Right lobe of liver (tissue), 6 donors: ENCODE results near the gene BCL2L12. TPM values are rescaled to one million over a fixed set of nuclear protein-coding genes. Genes with fewer than 3 reads are reported as not detected.
A peak's percentile ranks its signal among the peaks of the same experiment; 100 is the strongest.

ENCODE experiments used
- ATAC-seq, 4 donors: fragments of 200-7000 bp; cut with Tn5 transposase; one replicate each; pipeline ENCODE4 v1.9.1; 2020; ENCODE audit warnings: mild to moderate bottlenecking in 4 of 4, moderate library complexity in 4 of 4
- DNase-seq, 3 donors: peaks; one replicate each; pipeline ENCODE4 v3.0.0-alpha.2; 2020
- H3K27ac ChIP-seq, 3 donors: fragments of 200-600 bp; one replicate each; pipeline ENCODE4 v1.8.0; 2022
- H3K27me3 ChIP-seq, 2 donors: fragments of 200-600 bp; one replicate each; pipeline ENCODE4 v1.8.0; 2022
- H3K36me3 ChIP-seq, 4 donors: fragments of 200-600 bp; sonication (generic) in 1 of 4; one replicate each; pipeline versions ENCODE4 v1.5.1 to v1.8.0; 2017 to 2022; ENCODE audit warnings: control low read depth in 1 of 4
- H3K4me1 ChIP-seq, 4 donors: fragments of 200-600 bp; sonication (generic) in 1 of 4; one replicate each; pipeline versions ENCODE4 v1.5.1 to v1.8.0; 2017 to 2022; ENCODE audit warnings: control low read depth in 1 of 4
- H3K4me3 ChIP-seq, 3 donors: fragments of 200-600 bp; one replicate each; pipeline ENCODE4 v1.8.0; 2022
- H3K9me3 ChIP-seq, 4 donors: fragments of 200-600 bp; sonication (generic) in 1 of 4; one replicate each; pipeline versions ENCODE4 v1.5.1 to v1.8.0; 2017 to 2022; ENCODE audit warnings: control low read depth in 1 of 4
- POLR2A ChIP-seq: fragments of 450-650 bp; IDR thresholded peaks from one replicate; pipeline ENCODE4 v1.6.1; 2017; ENCODE audit warnings: antibody characterized with exemption, mild to moderate bottlenecking
- WGBS: methylation state at CpG from one replicate; pipeline ENCODE4 v1.1.6; 2018; ENCODE audit warnings: low coverage, low lambda C conversion rate; ENCODE audit not compliant: insufficient coverage; ENCODE audit errors: missing lambda C conversion rate; 5-methylcytosine and 5-hydroxymethylcytosine counted together
- intact Hi-C, 2 donors: fragments of 100-400 bp; cut with DNase I; formaldehyde crosslinking; loops; one replicate each; pipeline versions ENCODE4 v1.11.2 to v1.14.1; 2022
- total RNA-seq, 6 experiments: library from RNA; depleted of rRNA in 2 of 6; stranded (reverse); fragments of >200 nt in 2 of 6; fragmentation: NEBNext Ultra II Directional in 3 of 6; extraction: Animal tissue kit (Norgen Biotek cat#: 25700) in 3 of 6; gene quantifications; one replicate each; pipeline versions ENCODE4 v1.1.0 to v1.2.4, GENCODE V29; 2016 to 2023
- TF ChIP-seq, protein P1 (sequence below), 4 donors: fragments of 200-600 bp in 3 of 4; fragments of 450-650 bp in 1 of 4; IDR thresholded peaks; one replicate each; pipeline versions ENCODE4 v1.5.1 to v1.8.0; 2016 to 2022; ENCODE audit warnings: antibody characterized with exemption in 4 of 4, mild to moderate bottlenecking in 2 of 4
- donor health status: DM: no; HTN: yes; CAD: no.
- donor health status: DM: no; HTN: no; CAD: no.
- donor health status: DM: no; HTN: no; CAD: no.
- donor health status: DM: no; HTN: yes; CAD: no.
- donor health status: DM: no; HTN: yes; CAD: no.

The BCL2L12 gene
- total RNA-seq, 6 experiments from 2014 or later = 4.5 to 11.6 (median 10.5) TPM

DNA sequence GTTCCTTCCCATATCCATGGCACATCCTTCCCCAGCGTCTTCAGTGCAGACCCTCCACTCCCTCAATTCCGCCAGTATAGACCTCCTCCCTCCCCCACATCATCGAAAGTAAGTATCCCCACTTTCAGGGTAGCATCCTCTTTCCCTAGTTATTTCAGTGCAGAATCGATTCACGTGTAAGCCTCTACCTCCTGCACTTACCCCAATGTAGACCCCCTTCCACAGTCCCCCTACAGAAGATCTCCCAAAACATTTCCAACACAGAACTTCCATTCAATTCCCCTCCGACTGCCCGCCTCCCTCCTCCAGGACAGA lies 740 bp upstream of the BCL2L12 start:
- TF ChIP-seq POLR2A = no peak
- TF ChIP-seq, protein P1, sequence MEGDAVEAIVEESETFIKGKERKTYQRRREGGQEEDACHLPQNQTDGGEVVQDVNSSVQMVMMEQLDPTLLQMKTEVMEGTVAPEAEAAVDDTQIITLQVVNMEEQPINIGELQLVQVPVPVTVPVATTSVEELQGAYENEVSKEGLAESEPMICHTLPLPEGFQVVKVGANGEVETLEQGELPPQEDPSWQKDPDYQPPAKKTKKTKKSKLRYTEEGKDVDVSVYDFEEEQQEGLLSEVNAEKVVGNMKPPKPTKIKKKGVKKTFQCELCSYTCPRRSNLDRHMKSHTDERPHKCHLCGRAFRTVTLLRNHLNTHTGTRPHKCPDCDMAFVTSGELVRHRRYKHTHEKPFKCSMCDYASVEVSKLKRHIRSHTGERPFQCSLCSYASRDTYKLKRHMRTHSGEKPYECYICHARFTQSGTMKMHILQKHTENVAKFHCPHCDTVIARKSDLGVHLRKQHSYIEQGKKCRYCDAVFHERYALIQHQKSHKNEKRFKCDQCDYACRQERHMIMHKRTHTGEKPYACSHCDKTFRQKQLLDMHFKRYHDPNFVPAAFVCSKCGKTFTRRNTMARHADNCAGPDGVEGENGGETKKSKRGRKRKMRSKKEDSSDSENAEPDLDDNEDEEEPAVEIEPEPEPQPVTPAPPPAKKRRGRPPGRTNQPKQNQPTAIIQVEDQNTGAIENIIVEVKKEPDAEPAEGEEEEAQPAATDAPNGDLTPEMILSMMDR (IDR thresholded peaks at IDR 0.05) = no peak
- peak overlapping the region; percentile 54 to 82 (median 67) for H3K27ac ChIP-seq
- ATAC-seq (no peak), DNase-seq (no peak)
- intact Hi-C loops = loop anchor here in 1 of 2 donors (10.0 kb wide), 1 partner anchor 70 kb away; the partner anchor contains the start of gene PRR12
- WGBS = 0% methylated on average over 7 of the region's 7 CpGs
- no peaks in the 10 kb centered on the region for H3K9me3 ChIP-seq
- H3K27me3 ChIP-seq = no peaks in the 10 kb centered on the region
- H3K36me3 ChIP-seq = peaks cover 0 to 21% (median 7%) of the 10 kb centered on the region in 4 donors
- peaks cover 0 to 14% (median 5%) of the 10 kb centered on the region in 4 donors for H3K4me1 ChIP-seq
- peak overlapping the region; percentile 59 to 79 (median 68) for H3K4me3 ChIP-seq

DNA sequence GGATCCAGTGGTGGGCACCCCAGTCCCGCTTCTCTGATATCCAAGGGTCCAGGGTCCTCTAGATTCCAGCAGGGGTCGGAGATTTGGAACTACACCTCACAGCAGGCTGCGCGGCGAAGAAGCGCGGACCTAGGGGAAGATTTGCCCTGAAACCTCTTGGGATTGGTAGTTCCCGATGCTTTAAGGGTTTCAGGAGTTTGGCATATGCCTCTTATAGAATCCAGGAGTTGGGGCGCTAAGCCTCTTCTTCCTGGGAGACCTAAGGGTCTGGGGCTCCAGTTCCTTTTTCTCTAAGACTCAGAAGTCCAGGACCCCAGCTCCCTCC lies 349 bp downstream of the BCL2L12 start:
- WGBS = 1% methylated on average over 9 of the region's 9 CpGs
- TF ChIP-seq POLR2A = no peak
- TF ChIP-seq, protein P1 (IDR thresholded peaks at IDR 0.05) = no peak
- Histone ChIP-seq H3K9me3 (no peaks in the 10 kb centered on the region), H3K36me3 (peaks cover 0 to 13% (median 7%) of the 10 kb centered on the region in 4 donors), H3K4me1 (peaks cover 0 to 14% (median 5%) of the 10 kb centered on the region in 4 donors), H3K27me3 (no peaks in the 10 kb centered on the region), H3K27ac (peak overlapping the region in 2 of 3 donors; percentile 29 to 82), H3K4me3 (peak overlapping the region; percentile 59 to 79 (median 68))
- DNase-seq (no peak), ATAC-seq (no peak)
- intact Hi-C loops = loop anchor here in 1 of 2 donors (10.0 kb wide), 1 partner anchor 71 kb away; the partner anchor contains the start of gene PRR12

GRCh38 chr19:49667473-49667872 lies 1.7 kb downstream of the BCL2L12 start:
- TF ChIP-seq, protein P1 (IDR thresholded peaks at IDR 0.05) = no peak
- no peak for TF ChIP-seq POLR2A
- Histone ChIP-seq H3K27ac (no peak overlapping the region), H3K27me3 (no peaks in the 10 kb centered on the region), H3K36me3 (peaks cover 0 to 2% (median 0%) of the 10 kb centered on the region in 4 donors), H3K4me3 (no peak overlapping the region), H3K4me1 (peaks cover 0 to 22% (median 5%) of the 10 kb centered on the region in 4 donors), H3K9me3 (no peaks in the 10 kb centered on the region)
- DNase-seq (no peak), ATAC-seq (no peak)
- intact Hi-C loops = loop anchor here in 1 of 2 donors (10.0 kb wide), 1 partner anchor 73 kb away; the partner anchor contains the start of gene PRR12
- 80% methylated on average over 1 of the region's 2 CpGs for WGBS

DNA sequence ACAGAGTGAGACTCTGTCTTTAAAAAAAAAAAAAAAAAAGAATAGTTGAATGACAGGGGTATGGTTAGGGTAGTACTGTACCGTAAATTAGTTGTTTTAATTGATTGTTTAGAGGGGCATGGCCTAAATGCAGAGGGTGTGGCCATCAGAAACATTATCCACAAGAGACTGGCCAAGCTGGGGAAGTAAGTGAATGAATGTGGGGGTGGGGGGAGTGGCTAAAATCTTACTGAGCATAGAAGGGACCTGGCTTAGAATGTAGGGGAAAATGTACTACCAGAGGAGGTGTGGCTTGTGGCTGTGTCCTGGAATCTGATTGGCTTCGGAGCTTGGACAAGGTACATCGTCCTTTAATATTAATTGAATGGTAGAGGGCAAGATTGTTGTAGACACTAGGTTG lies 3.8 kb downstream of the BCL2L12 start:
- Histone ChIP-seq H3K4me3 (no peak overlapping the region), H3K27me3 (no peaks in the 10 kb centered on the region), H3K36me3 (no peaks in the 10 kb centered on the region), H3K27ac (no peak overlapping the region), H3K9me3 (no peaks in the 10 kb centered on the region), H3K4me1 (peaks cover 0 to 15% (median 0%) of the 10 kb centered on the region in 4 donors)
- 88% methylated on average over 3 of the region's 3 CpGs for WGBS
- ATAC-seq (no peak), DNase-seq (no peak)
- TF ChIP-seq, protein P1 (IDR thresholded peaks at IDR 0.05) = no peak
- TF ChIP-seq POLR2A = no peak
- intact Hi-C loops = loop anchor here in 1 of 2 donors (10.0 kb wide), 1 partner anchor 75 kb away; the partner anchor contains the start of gene PRR12
